ENCODE measurements around the gene MFRP.
A peak's percentile ranks its signal among the peaks of the same experiment; 100 is the strongest.

MFRP gene

DNA sequence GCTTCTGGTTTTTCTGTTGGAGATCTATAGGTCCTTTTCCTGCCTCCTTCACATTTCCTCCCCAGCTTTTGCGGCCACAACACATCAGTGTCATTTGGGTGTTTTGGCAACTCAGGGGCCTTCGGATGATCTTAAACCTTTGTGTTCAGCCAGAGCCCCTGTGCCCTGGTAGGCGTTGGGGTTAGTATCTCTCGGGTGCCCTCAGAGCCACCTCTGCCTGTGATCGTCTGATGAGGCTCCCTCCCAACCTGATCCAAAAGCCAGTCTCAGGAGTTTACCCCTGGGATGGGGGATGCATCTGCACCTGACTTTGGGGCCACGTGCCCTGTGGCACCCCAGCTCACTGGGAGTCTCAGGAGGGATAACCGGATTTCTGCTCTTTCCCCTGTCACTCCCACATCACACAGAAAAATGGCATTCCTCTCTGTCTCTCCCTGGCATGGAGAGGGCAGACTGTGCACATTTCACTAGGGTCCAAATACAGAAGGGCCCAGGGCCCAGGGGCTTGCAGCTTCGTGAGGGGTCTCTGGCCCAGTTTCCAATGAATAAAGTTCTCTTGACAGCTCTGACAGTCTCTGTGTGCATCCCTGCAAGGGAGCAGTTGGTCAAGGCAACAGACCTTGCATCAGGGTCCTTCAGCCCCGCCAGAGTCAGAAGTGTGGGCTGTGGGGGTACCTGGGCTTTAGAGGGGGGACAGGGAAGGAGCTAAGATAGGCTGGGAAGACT, 9.6 kb downstream of the MFRP start:
- DNase-seq, result no peak

DNA sequence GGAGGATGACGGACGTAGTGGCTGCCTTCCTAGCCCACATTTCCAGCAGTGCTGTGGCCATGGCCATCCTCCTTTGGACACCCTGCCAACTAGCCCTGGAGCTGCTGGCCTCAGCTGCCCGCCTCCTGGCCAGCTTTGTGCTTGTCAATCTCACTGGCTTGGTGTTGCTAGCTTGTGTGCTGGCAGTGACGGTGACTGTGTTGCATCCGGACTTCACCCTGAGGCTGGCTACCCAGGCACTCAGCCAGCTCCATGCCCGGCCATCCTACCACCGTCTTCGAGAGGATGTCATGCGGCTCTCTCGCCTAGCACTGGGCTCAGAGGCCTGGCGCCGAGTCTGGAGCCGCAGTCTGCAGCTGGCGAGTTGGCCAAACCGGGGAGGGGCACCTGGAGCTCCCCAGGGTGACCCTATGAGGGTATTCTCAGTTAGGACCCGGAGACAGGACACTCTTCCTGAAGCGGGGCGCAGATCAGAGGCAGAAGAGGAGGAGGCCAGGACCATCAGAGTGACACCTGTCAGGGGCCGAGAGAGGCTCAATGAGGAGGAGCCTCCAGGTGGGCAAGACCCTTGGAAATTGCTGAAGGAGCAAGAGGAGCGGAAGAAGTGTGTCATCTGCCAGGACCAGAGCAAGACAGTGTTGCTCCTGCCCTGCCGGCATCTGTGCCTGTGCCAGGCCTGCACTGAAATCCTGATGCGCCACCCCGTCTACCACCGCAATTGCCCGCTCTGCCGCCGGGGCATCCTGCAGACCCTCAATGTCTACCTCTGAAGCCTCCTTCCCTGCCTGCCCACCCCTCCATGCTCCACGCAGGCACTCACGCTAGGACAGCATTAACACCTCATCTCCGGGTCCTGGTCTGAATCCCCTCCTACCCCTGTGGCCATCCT, 10.6 kb downstream of the MFRP start:
- no peak for DNase-seq

DNA sequence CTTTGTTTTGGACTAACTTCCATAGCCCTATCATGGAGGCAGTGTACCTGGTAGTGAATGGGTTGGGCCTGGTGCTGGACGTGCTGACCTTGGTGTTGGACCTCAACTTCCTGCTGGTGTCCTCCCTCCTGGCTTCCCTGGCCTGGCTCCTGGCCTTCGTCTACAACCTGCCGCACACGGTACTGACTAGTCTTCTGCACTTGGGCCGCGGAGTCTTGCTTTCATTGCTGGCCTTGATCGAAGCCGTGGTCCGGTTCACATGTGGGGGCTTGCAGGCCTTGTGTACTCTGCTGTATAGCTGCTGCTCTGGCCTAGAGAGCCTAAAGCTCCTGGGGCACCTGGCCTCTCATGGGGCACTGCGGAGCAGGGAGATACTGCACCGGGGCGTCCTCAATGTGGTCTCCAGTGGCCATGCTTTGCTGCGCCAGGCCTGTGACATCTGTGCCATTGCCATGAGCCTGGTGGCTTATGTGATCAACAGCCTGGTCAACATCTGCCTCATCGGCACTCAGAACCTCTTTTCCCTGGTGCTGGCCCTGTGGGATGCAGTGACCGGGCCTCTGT, 11.3 kb downstream of the MFRP start:
- DNase-seq, result no peak

DNA sequence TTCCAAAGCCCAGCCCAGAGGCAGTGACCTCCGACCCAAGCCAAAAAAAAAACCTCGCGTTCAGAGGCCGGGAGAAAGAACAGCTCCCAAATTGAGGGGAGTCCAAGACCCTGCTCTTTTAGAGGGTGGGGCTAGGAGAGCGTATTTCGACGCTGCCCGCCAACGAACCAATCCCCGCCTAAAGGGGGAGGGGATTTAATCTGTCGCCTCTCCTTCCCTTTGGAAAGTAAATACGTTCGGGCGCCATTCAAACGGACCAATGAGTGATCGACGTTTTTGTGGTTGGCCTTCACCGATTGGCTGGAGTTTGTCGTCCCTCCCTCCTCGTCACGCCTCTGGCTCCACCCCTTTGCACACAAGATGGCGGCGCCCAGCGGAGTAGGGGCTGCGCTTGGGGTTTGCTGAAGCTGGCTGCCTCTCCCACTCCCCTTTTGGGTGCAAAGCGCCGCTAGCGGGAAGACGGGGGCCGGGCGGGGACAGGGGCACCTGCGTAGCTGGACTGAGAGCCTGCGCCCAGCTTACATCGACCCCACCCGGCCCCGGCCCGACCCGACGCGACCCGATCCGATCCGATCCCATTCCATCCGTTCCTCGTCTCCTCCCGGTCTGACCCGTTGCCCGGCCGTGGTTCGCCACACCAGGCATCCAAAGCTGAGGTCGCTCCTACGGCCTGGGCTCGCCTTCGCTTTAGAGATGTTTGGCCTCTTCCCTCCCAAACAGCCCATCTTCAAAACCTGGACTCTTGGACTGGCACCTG, 12.2 kb downstream of the MFRP start, which contains the start of gene RNF26:
Gene RNF26, plus strand, starts transcription at position 354 of the 757 bp plus-strand sequence. CDS start 596 bp downstream, outside the sequence.
- peak; percentile 100 for DNase-seq

DNA sequence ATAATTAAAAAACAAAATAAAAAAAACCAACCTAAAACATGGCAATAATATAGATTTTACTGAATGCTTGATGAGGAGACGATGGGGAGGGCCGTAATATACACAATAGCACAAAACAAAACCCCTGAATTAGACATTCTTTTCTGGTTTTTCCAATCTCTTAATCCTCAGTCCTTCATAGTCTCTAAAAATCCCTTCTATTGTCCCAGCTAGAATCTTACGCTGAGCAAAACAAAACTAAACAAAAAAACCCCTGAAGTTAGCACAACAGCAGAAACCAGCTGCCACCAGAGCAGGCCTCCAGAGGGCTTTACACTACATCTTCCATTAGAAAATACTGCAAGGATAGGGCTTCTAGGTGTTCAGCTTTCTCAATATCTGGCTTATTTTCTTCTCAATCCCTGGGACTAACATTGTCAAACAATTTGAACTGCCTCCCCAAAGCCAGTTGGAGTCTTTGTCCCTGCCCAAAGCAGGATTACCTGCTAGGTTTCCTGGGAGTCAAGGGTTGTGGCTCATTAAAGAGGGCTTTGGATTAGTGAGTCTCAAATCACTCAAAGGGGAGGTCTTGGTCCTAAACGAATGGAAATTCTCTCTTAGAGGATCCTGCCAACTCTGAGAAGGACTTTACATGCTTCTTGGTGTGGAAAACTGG, 14.3 kb downstream of the MFRP start:
- DNase-seq, result no peak

DNA sequence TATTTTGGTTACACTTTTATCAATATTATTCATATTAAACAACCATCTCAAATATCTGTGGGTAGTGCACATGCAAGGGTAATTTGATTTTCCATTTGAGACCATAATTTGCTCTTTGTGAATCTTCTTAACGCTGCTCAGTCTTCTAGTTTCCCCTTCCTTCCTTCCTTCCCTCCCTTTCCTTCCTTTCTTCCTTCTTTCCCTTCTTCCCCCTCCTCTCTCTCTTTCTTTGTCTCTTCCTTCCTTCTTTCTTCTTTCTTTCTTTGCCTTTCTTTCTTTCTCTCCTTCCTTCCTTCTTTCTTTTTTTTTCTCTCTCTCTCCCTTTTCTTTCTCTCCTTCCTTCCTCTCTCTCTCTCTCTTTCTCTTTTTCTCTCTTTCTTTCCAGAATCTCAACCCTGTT, 16.3 kb downstream of the MFRP start:
- DNase-seq, result no peak

DNA sequence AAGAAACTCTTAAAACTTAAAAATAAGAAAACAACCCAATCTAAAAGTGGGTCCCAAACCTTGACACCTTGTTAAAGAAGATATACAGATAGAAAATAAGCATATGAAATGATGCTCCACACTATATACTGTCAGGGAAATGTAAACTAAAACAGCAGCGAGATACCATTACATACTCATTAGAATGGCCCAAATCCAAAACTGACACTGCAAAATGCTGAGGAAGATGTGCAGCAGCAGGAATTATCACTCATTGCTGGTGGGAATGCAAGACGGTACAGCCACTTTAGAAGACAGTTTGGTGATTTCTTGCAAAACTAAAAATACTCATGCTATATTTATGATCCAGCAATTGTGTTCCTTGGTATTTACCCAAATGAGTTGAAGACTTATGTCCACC, 17.2 kb downstream of the MFRP start:
- DNase-seq, result no peak

DNA sequence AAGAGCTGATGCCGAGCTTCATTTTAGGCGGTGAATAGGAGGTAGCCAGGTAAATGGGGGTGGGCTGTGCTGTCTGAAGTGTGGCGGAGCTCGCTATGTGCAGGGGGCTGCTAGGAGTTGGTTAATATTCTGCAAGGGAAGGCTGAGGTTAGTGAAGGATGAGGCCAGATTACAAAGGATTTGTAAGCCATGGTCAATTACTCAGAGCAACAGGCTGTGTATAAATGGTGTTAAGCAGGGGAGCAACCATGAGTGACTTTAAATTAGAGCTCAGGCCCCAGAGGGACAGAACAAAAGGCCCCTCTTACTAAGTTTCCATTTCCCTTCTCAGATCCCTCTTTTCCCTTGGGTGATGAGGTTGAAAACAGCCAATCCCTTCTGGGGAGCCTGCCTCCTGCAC, 22.3 kb downstream of the MFRP start:
- DNase-seq, result no peak

DNA sequence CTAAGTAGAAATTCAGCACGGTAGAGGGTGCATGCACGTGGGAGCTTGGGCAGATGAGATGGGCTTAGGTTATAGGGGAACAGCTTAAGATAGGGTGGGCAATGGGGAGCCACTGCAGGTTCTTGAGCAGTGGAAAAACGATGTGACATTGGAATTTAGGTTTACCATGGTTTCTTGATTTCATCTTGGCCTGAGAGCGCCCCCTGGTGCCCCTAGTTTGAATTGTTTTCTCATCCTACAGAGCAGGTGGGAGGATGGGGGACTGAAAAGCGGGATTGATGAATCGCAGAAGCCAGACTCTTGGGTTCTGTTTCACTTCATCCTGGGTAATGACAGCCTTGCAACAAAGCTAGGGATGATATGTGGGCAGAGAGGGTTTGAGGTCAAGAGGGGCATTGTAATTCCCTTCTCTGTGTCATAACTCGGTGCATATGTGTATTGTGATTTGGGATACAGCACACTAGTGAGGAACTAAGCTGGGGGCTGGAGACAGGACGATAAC, 22.9 kb downstream of the MFRP start:
- peak; percentile 79 for DNase-seq

DNA sequence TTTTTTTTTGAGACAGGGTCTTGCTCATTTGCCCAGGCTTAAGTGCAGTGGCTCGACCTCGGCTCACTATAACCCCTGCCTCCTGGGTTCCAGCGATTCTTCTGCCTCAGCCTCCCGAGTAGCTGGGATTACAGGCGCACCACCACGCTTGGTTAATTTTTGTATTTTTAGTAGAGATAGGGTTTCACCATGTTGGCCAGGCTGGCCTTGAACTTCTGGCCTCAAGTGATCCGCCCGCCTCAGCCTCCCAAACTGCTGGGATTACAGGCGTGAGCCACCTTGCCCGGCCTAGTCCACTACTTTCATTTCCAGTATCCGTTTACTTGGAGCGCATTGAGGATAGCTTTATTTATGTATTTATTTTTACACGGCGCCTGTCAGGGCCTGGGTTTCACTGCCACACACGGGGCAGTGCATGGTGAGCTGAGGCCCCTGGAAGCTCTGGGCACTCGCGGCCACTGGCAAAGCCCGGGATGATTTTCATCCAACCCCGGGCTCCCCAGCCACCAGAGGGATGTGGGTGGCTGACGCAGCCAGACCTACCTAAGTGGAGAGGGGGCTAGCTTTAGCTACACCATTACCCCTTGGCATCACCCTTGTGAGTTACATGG, 23.5 kb downstream of the MFRP start:
- DNase-seq, result no peak

DNA sequence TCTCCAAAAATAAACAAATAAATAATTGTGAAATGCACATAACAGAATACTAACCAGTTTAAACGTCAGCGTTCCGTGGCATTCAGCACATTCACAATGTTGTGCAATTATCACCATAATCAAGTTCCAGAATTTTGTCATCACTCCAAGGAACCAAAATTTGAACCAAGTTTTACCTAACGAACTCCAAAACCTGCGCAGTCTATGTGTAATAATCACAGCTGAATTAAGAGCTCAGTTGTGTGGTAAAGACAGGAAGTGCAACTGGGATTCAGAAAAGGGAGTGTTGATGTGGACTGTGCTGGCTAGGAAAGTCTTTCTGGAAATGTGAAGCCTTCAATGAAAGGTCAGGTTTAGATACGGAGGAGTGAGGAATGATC, 24.2 kb downstream of the MFRP start:
- no peak for DNase-seq

DNA sequence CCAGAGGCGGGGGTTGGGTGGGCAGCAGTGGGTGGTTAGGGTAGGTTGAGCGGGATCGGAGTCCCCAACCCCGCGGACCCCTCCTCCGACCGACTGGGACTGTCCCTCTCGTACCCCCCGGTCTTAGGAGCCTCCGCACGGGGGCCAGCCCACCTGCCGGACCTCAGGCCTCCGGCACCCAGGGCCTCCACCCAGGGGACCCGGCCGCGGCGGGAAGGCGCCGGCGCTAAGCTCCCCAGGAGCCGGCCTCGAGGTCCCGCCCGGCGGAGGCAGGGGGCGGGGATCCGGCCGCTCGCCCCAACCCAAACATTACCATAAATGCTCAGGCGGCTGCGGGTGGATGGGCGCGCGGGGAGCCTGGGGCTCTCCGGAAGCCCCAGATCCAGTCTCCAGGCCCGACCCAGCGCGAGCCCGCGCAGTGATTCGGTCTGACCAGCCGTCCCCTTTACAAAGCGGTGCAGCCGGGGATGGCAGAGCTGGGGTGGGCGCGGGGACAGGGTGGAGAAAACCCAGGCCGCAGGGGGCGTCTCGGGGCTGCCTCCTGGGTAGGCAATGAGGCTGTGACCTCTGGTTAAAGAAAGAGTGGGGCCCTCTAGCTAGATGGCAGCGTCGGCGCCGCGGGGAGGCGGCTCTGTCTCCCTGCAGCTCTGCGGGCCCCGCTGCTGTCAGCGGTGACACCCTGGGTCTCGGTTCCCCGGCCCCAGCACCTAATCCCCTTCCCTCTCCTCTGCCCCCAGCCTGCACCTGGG, 25.6 kb downstream of the MFRP start:
- DNase-seq, result peak; percentile 68

DNA sequence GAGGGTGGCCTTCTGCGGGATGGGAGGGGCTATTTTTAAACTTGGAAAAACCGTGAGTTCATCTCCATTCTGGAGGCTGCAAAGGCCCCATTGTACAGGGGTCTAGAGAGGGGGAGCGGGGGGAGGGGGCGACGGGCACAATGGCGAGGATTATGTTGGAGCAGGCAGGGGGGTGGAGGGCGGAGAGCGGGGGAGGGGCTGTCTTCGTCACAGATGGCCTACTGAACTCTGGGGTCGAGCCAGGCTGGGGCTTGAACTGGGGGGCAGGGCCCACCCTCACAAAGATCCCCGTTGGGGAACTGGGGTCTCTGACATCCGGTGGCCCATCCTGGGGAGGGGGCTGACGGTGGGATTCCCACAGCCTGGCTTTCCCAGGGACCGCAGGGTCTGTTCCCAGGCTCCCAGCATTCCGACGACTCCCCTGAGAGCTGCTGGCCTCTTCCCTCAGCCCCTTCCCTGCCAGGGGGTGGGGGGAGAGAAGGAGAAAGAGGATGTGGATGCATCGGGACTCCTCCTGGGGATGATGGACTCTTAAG, 26.2 kb downstream of the MFRP start:
- no peak for DNase-seq

DNA sequence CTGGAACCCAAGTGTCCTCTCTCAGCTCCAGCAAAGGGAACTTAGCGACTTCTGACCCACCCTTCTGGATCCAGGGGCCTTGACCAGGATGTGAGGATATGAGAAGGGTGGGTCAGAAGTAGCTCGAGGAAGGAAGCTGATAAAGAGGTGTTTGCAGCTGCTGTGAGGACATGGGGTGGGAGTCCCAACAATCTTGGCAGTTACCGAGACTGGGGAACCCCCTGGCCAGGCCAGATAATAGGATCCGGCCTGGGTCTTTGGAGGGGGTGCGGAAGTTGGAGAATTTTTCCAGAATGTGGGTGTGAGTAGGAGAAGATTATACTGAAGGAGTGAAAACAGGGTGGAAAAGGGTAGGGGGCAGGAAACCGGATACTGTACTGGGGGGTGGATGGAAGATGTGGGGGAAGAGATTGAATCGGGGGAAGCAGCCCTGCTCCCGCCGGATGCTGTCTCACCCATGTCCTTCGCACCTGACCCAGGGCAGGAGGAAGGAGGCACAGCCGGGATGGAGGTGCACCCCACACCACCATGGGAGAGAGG, 26.7 kb downstream of the MFRP start:
- DNase-seq, result no peak

DNA sequence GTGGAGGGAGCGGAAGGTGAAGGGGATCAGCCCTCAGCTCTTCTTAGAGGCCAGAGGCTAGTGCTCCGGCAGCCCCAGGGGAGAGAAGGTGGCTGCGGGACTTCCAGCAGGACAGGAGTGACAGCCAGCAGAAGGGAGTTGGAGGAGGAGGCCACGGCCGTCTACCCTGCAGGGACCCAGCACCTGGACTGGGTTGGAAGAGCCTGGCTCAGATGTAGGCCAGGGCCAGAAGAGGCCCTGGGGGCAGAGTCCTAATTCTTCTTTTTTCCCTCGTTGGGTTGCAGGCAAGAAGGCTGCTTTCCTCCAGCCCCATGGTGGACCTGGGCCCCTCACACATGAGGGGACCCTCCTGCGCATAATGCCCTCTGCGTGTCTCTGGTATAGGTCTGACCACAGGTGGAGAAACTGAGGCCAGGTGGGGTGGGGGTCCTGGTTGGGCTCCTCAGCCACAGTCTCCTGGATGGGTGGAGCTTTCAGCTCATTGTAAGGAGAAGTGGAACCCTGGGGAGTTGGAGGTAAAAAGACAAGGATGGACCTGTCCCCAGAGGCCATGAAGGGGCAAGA, 27.3 kb downstream of the MFRP start:
- no peak for DNase-seq

DNA sequence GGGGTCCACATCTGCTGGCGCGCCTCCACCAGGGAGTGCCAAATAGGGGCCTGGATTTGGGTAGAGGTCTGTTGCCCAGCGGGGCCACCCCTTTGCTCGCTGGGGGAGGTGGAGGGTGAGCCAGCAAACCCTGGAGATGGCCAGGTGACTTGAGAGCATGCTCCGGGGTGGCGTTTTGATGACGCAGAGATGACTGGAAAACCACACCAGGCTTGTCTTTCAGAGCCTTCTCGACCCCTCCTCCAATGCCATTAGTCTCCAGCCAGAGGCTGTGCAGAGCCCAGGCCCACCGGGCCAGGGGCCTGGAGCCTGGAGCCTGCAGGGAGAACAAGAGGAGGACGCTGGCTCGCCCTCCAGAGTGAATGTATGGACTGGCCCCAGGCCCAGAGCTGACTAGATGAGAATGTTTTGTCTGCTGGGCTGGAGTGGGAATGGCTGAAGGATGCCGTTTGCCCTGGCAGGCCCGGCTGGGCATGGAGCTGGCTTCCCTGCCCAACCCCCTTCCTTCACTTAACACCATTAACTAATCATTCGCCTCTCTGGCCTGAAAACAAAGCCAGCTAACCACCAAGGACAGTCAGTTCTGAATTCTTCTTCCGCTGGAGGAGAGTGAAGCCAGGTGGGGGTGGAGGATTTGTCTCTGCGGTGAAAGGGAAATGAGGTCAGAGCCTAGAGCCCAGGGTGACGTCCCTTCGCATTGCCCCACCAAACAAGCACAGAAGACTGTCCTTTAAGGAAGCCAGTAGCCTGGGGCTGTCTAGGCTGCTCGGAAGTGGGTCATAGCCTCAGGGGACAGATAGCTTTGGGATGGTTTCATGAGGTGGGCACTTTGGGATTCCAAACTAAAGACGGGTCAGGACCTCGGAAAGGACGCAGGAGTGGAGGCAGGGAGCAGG, 28.0 kb downstream of the MFRP start:
- no peak for DNase-seq

DNA sequence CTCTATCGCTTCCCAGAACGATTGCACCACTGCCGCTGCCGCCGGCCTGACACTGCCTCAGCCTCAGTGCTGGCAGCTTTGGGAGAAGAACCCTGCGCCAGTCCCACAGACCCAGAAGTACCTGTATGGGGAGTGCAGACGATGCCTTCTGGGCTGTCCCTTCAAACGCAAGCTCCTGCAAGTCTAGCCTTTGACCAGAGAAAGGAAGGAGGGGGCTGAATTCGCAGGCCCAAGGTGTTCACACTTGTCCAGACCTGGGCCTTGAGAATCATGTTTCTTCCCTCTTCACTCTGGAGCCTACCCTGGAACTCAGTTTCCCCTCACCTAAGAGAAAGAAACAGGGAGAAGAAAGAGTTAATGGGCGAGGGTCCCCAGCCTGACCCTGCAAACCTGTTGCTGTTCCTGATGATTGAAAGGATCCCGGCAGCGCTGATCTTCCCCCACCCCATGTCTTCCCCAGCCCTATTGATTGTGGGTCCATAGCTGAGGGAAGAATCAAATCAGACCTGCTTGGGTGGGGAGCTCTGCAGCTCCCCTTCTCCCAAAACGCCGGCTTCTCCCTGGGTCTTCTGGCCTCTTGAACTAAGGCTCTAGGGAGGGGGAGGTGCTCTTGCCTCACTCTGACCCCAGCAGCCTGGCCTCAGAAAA, 28.8 kb downstream of the MFRP start:
- DNase-seq, result no peak

DNA sequence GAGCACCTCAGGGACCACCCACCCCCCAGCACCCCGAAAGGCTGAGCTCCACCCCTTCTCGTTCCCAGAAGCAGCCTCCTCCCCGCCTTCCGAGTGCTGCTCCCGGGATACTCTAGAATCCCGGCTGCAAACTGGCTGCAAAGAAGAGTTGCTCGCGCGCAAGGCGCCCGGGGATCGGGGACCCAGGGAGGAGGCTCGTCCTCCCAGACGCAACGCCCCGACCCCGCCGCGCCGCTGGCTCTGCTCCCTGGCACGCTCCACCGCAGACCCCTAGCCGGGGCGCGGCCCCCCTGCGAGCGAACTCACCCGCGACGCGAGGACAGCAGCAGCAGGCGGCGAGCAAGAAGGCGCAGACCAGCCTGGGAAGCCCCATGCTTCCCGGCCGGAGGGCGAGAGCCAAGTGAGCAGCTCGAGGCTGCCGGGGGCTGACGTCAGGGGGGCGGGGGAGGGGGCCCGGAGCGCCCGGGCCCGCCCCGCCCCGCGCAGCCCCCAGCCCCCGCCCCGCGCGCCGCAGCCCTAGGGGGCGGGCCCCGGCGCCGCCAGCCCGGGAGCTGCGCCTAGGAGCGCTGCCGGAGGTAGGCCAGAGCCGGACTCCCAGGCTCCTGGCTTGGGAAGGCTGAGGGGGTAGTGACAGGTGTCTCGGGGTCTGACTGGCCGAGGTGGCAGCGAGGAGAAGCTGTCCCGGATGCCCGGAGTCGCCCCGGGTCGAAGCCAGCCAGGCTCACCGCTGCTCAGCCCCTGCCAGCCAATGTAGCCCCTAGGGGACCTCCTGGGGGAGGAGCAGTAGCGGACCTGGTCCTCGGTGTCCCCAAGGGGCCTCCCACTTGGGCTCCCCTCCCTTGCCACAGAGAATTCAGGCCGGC, 29.5 kb downstream of the MFRP start, which contains the start of gene MCAM:
Gene MCAM, minus strand, starts transcription at position 402 of the 863 bp plus-strand sequence. Its CDS starts 29 bp downstream, at position 373.
- peak; percentile 54 for DNase-seq

Data from NCI-H526 treated with DMSO at 0.1 percent for 48 hours (cell line).